Lung (tissue), 12 donors: ENCODE measurements around the gene RASD1. TPM values are rescaled to one million over a fixed set of nuclear protein-coding genes. Genes with fewer than 3 reads are reported as not detected.

Experiments used
- ATAC-seq: fragments of 200-7000 bp; cut with Tn5 transposase; one replicate; pipeline ENCODE4 v1.9.1; 2020; ENCODE audit warnings: moderate number of reproducible peaks; ENCODE audit not compliant: insufficient read depth, low FRiP score
- DNase-seq, 3 donors: peaks; one replicate each; pipeline ENCODE4 v3.0.0-alpha.2; 2013 to 2017
- H3K27ac ChIP-seq, 2 donors: one replicate each; pipeline ENCODE4 v1.5.1; 2013; ENCODE audit warnings: mild to moderate bottlenecking in 2 of 2, moderate library complexity in 2 of 2, control low read depth in 1 of 2, inconsistent platforms in 1 of 2, low read depth in 1 of 2, low read length in 1 of 2
- H3K27me3 ChIP-seq, 3 donors: one replicate each; pipeline ENCODE4 v1.5.1; 2013; ENCODE audit warnings: low read length in 2 of 3; ENCODE audit not compliant: control insufficient read depth in 3 of 3, insufficient read depth in 3 of 3
- H3K36me3 ChIP-seq, 4 donors: one replicate each; pipeline ENCODE4 v1.5.1; 2013; ENCODE audit warnings: low read length in 4 of 4, mild to moderate bottlenecking in 1 of 4, moderate library complexity in 1 of 4; ENCODE audit not compliant: control insufficient read depth in 4 of 4, insufficient read depth in 4 of 4
- H3K4me1 ChIP-seq, 5 donors: one replicate each; pipeline ENCODE4 v1.5.1; 2013; ENCODE audit warnings: low read length in 5 of 5, mild to moderate bottlenecking in 2 of 5, moderate library complexity in 1 of 5; ENCODE audit not compliant: control insufficient read depth in 5 of 5, insufficient read depth in 5 of 5
- H3K4me3 ChIP-seq: one replicate; pipeline ENCODE4 v1.5.1; 2013; ENCODE audit warnings: mild to moderate bottlenecking, control low read depth, moderate library complexity
- H3K9ac ChIP-seq, 2 donors: one replicate each; pipeline ENCODE4 v1.5.1; 2013; ENCODE audit warnings: low read length in 2 of 2, control low read depth in 1 of 2; ENCODE audit not compliant: insufficient read depth in 1 of 2
- H3K9me3 ChIP-seq, 4 donors: one replicate each; pipeline ENCODE4 v1.5.1; 2013; ENCODE audit warnings: low read length in 3 of 4, mild to moderate bottlenecking in 1 of 4, moderate library complexity in 1 of 4; ENCODE audit not compliant: control insufficient read depth in 4 of 4, insufficient read depth in 3 of 4
- CTCF ChIP-seq: IDR thresholded peaks from 2 replicates; pipeline ENCODE4 v1.5.1; 2012; ENCODE audit warnings: mild to moderate bottlenecking; ENCODE audit errors: control extremely low read depth, extremely low read depth
- WGBS, 2 donors: extraction: QIAGEN DNeasy Blood & Tissue Kit; methylation state at CpG; one replicate each; pipeline ENCODE4 v1.1.7; 2013; 5-methylcytosine and 5-hydroxymethylcytosine counted together
- polyA plus RNA-seq, 2 donors: library from polyadenylated mRNA; stranded (reverse); fragments of 200-250 nt; gene quantifications; one replicate each; pipeline ENCODE4 v1.2.1, GENCODE V29; 2013
- total RNA-seq, 2 donors: library from RNA; depleted of rRNA in 1 of 2; stranded (reverse); fragments of >200 nt in 1 of 2; gene quantifications; one replicate each; pipeline ENCODE4 v1.2.1, GENCODE V29; 2014 to 2021
- donor health status: control.
- donor health status: control.
- donor health status: Bipolar disorder and iron deficiency.
- donor health status: healthy.
- donor health status: DM: yes; HTN: yes; CAD: no.

The RASD1 gene
- total and polyA plus RNA-seq, 4 donors = 3.8 to 53.8 (median 12.4) TPM

- no peaks in the 10 kb centered on the region for H3K36me3 ChIP-seq
- WGBS, 2 donors = 91 to 94% methylated on average over 3 of the region's 3 CpGs
- no peak overlapping the region for H3K4me3 ChIP-seq
- no peak for ATAC-seq
- no peak overlapping the region for H3K27ac ChIP-seq
- no peak overlapping the region for H3K9ac ChIP-seq
- H3K27me3 ChIP-seq = peaks cover 0 to 13% (median 2%) of the 10 kb centered on the region in 3 donors
- DNase-seq = no peak
- H3K9me3 ChIP-seq = no peaks in the 10 kb centered on the region
- peaks cover 0 to 4% (median 0%) of the 10 kb centered on the region in 5 donors for H3K4me1 ChIP-seq
- TF ChIP-seq CTCF = no peak
Measured at GRCh38 chr17:17469996-17470395, 26.2 kb downstream of the RASD1 start.

- ATAC-seq (no peak), DNase-seq (no peak)
- Histone ChIP-seq H3K9me3 (no peaks in the 10 kb centered on the region), H3K27ac (no peak overlapping the region), H3K27me3 (peaks cover 0 to 16% (median 2%) of the 10 kb centered on the region in 3 donors), H3K4me1 (peaks cover 0 to 4% (median 0%) of the 10 kb centered on the region in 5 donors), H3K9ac (no peak overlapping the region), H3K36me3 (no peaks in the 10 kb centered on the region), H3K4me3 (no peak overlapping the region)
- WGBS, 2 donors = 94 to 97% methylated on average over 4 of the region's 4 CpGs
- no peak for TF ChIP-seq CTCF
Measured at GRCh38 chr17:17469358-17469757, 26.8 kb downstream of the RASD1 start.

DNA sequence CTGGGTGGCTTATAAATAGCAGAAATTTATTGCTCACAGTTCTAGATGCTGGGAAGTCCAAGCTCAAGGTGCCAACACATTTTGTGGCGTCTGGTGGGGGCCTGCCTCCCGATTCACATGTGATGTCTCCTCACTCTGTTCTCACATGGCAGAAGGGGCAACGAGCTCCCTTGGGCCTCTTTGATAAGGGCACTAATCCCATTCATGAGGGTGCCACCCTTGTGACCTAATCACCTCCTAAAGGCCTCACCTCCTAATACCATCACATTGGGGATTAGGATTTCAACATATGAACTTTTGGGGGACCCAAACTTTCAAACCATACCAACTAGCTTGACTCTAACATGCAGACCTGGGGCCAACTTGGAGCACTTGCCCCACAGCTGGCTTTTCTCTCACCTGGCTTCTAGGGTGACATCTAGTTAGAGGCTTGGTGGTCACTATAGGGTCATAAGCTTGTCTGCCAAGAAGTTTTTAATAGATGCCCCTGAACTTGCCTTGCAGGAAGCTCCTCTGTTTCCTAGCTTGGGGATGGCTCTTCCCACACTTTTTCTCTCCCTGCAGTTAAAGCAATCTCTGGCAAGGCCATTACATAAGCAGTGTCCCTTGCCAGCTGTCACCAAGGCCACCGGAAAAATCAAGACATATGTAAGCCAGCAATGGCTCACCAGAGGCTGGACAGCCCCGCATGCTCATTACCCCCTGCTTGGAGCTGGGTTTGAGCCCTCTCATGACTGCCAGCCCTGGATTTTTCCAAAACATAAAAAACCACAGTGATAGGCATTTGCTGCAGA lies 27.8 kb downstream of the RASD1 start:
- Histone ChIP-seq H3K9ac (no peak overlapping the region), H3K36me3 (no peaks in the 10 kb centered on the region), H3K9me3 (no peaks in the 10 kb centered on the region), H3K4me1 (peaks cover 0 to 4% (median 0%) of the 10 kb centered on the region in 5 donors), H3K27me3 (peaks cover 0 to 16% (median 2%) of the 10 kb centered on the region in 3 donors), H3K27ac (no peak overlapping the region), H3K4me3 (no peak overlapping the region)
- no peak for TF ChIP-seq CTCF
- 79 to 85% methylated on average over 5 of the region's 5 CpGs for WGBS, 2 donors
- no peak for ATAC-seq
- DNase-seq = no peak
